Measurements from ENCODE around the gene TMEM263.

Gene TMEM263

DNA sequence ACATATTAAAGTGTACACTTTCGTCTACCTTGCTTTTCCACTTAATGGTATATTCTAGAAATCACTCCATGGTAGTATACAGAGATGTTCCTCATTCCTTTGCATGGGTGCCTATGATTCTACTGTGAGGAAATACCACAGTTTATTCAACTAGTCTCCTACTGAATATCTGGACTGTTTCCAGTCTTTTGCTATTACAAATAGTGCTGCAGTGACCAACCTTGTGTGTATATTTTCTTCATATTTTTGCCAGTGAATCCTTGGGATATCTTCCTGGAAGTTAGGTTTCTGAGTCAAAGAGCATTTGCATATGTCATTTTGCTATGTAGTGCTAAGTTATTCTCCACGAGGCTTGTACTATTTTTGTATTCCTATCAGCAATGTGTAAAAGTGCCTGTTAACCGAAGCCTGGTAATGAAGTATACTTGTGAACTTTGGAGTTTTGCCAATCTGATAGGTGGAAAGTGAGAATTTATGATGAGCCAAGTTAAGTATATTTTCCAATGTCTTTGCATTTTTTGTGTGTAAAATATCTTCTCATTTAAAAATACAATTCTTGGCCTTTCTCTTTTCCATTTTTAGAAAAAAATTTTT is 31.3 kb upstream of the TMEM263 start:
- no peak for DNase-seq

GRCh38 chr12:106926657-106927056 is 29.1 kb upstream of the TMEM263 start:
- Mint-ChIP-seq H3K27me3 (peaks cover 21% of the 10 kb centered on the region), H3K4me1 (ENCODE audit: low read depth) (no peaks in the 10 kb centered on the region), H3K27ac (no peak overlapping the region), H3K4me3 (no peak overlapping the region), H3K9me3 (peaks cover 5% of the 10 kb centered on the region), H3K36me3 (ENCODE audit: low read depth) (no peaks in the 10 kb centered on the region)
- no peak for DNase-seq

More for the DNA sequence above, 31.3 kb upstream of the TMEM263 start:
- Mint-ChIP-seq H3K4me1 (ENCODE audit: low read depth) (no peaks in the 10 kb centered on the region), H3K4me3 (no peak overlapping the region), H3K9me3 (peaks cover 5% of the 10 kb centered on the region), H3K27ac (no peak overlapping the region), H3K27me3 (peaks cover 12% of the 10 kb centered on the region), H3K36me3 (ENCODE audit: low read depth) (no peaks in the 10 kb centered on the region)

GRCh38 chr12:106934277-106934676 is 21.4 kb upstream of the TMEM263 start:
- Mint-ChIP-seq H3K27ac (no peak overlapping the region), H3K9me3 (no peaks in the 10 kb centered on the region), H3K4me1 (ENCODE audit: low read depth) (no peaks in the 10 kb centered on the region), H3K36me3 (ENCODE audit: low read depth) (no peaks in the 10 kb centered on the region), H3K27me3 (peaks cover 17% of the 10 kb centered on the region), H3K4me3 (no peak overlapping the region)
- DNase-seq: no peak

DNA sequence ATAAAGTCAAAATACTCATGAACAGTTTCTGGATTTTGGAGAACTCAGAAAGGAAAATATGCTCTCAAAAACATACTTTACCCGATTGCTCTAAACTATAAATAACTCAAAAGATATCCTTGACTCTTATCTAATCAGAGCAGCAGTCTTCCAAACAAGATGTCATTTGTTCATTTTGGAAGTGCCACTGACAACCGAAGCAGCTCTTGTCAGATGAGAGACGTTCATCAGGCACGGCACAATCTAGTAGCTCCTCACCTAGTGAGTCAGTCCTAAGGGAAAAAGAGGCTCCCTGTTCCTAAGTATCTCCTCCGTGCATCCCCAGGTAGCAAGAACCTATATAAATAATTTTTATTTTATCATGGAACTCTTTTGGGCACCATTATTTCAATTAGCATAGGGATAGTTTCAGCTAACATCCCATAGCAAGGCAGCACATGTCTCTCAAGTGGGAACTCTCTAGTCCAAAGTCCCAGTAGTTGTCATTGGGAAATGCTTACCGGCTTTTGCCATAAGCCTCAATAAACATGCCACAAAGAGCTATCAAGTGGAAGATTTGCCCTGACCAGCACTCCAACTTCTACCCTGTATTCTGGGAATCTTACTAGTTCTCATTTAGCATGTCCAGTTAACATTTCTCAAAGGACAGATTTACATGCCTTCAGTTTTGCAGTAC is 14.1 kb upstream of the TMEM263 start:
- Mint-ChIP-seq H3K27me3 (no peaks in the 10 kb centered on the region), H3K9me3 (no peaks in the 10 kb centered on the region), H3K36me3 (ENCODE audit: low read depth) (no peaks in the 10 kb centered on the region), H3K27ac (no peak overlapping the region), H3K4me1 (ENCODE audit: low read depth) (no peaks in the 10 kb centered on the region), H3K4me3 (no peak overlapping the region)
- DNase-seq: no peak

GRCh38 chr12:106942775-106943174 is 12.9 kb upstream of the TMEM263 start:
- H3K4me3 Mint-ChIP-seq: no peak overlapping the region
- no peak for DNase-seq
- no peaks in the 10 kb centered on the region for H3K36me3 Mint-ChIP-seq (ENCODE audit: low read depth)
- H3K27me3 Mint-ChIP-seq: no peaks in the 10 kb centered on the region
- no peaks in the 10 kb centered on the region for H3K4me1 Mint-ChIP-seq (ENCODE audit: low read depth)
- no peaks in the 10 kb centered on the region for H3K9me3 Mint-ChIP-seq
- H3K27ac Mint-ChIP-seq: no peak overlapping the region

DNA sequence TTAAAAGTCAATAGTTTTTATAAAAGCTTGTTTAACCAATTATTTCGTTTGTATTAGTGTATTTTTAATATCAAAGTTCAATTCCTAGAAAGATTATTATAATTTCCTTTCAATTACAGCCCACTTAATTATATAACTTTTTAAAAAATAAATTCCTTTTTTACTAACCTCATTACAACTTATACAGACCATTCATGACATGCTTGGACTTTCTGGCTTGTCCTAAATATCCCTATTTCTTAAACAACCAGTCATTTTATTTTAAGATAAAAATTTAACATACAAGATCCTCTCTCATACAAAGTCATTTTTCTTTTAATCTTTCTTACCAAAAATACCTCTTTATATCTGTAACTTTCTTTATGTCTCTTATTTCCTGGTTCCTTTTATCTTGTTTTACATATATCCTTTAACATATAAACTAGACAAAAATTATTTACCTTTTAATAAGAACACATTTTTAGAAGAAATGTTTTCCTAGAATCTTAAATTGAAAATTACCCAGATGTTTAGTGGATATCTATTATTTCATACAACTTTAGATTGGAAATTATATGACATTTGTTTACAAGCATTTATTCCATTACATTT is 10.4 kb upstream of the TMEM263 start:
- DNase-seq: no peak
- H3K4me3 Mint-ChIP-seq: no peak overlapping the region
- no peaks in the 10 kb centered on the region for H3K27me3 Mint-ChIP-seq
- H3K36me3 Mint-ChIP-seq (ENCODE audit: low read depth): no peaks in the 10 kb centered on the region
- peaks cover 5% of the 10 kb centered on the region for H3K9me3 Mint-ChIP-seq
- no peaks in the 10 kb centered on the region for H3K4me1 Mint-ChIP-seq (ENCODE audit: low read depth)
- H3K27ac Mint-ChIP-seq: no peak overlapping the region

- Mint-ChIP-seq H3K27ac (no peak overlapping the region), H3K4me3 (no peak overlapping the region), H3K36me3 (ENCODE audit: low read depth) (no peaks in the 10 kb centered on the region), H3K4me1 (ENCODE audit: low read depth) (peaks cover 4% of the 10 kb centered on the region), H3K27me3 (no peaks in the 10 kb centered on the region), H3K9me3 (peaks cover 5% of the 10 kb centered on the region)
- DNase-seq: no peak
Observed at GRCh38 chr12:106947461-106947860, 8.2 kb upstream of the TMEM263 start.

GRCh38 chr12:106950591-106950990 is 5.1 kb upstream of the TMEM263 start:
- H3K36me3 Mint-ChIP-seq (ENCODE audit: low read depth): peaks cover 2% of the 10 kb centered on the region
- H3K27ac Mint-ChIP-seq: no peak overlapping the region
- DNase-seq: no peak
- H3K4me1 Mint-ChIP-seq (ENCODE audit: low read depth): peaks cover 13% of the 10 kb centered on the region
- H3K27me3 Mint-ChIP-seq: no peaks in the 10 kb centered on the region
- peaks cover 5% of the 10 kb centered on the region for H3K9me3 Mint-ChIP-seq
- H3K4me3 Mint-ChIP-seq: no peak overlapping the region

GRCh38 chr12:106953352-106954250 is 2.1 kb upstream of the TMEM263 start:
- DNase-seq: no peak
- Mint-ChIP-seq H3K27ac (no peak overlapping the region), H3K27me3 (no peaks in the 10 kb centered on the region), H3K4me3 (peak overlapping the region; percentile 99), H3K4me1 (ENCODE audit: low read depth) (peaks cover 24% of the 10 kb centered on the region), H3K36me3 (ENCODE audit: low read depth) (peaks cover 18% of the 10 kb centered on the region), H3K9me3 (peaks cover 5% of the 10 kb centered on the region)

GRCh38 chr12:106954462-106955376 is 988 bp upstream of the TMEM263 start:
- DNase-seq: no peak
- peaks cover 27% of the 10 kb centered on the region for H3K4me1 Mint-ChIP-seq (ENCODE audit: low read depth)
- H3K9me3 Mint-ChIP-seq: no peaks in the 10 kb centered on the region
- H3K27ac Mint-ChIP-seq: peak overlapping the region; percentile 91
- H3K36me3 Mint-ChIP-seq (ENCODE audit: low read depth): peaks cover 27% of the 10 kb centered on the region
- no peaks in the 10 kb centered on the region for H3K27me3 Mint-ChIP-seq
- H3K4me3 Mint-ChIP-seq: peak overlapping the region; percentile 99

GRCh38 chr12:106956048-106956578 is 406 bp downstream of the TMEM263 start:
- no peaks in the 10 kb centered on the region for H3K27me3 Mint-ChIP-seq
- peak overlapping the region; percentile 99 for H3K4me3 Mint-ChIP-seq
- no peak for DNase-seq
- H3K36me3 Mint-ChIP-seq (ENCODE audit: low read depth): peaks cover 33% of the 10 kb centered on the region
- H3K27ac Mint-ChIP-seq: peak overlapping the region; percentile 92
- no peaks in the 10 kb centered on the region for H3K9me3 Mint-ChIP-seq
- H3K4me1 Mint-ChIP-seq (ENCODE audit: low read depth): peaks cover 33% of the 10 kb centered on the region

- Mint-ChIP-seq H3K4me1 (ENCODE audit: low read depth) (peaks cover 31% of the 10 kb centered on the region), H3K27me3 (no peaks in the 10 kb centered on the region), H3K27ac (peak overlapping the region; percentile 92), H3K4me3 (peak overlapping the region; percentile 99), H3K36me3 (ENCODE audit: low read depth) (peaks cover 35% of the 10 kb centered on the region), H3K9me3 (no peaks in the 10 kb centered on the region)
- no peak for DNase-seq
Observed at GRCh38 chr12:106957583-106957982, 1.9 kb downstream of the TMEM263 start.

DNA sequence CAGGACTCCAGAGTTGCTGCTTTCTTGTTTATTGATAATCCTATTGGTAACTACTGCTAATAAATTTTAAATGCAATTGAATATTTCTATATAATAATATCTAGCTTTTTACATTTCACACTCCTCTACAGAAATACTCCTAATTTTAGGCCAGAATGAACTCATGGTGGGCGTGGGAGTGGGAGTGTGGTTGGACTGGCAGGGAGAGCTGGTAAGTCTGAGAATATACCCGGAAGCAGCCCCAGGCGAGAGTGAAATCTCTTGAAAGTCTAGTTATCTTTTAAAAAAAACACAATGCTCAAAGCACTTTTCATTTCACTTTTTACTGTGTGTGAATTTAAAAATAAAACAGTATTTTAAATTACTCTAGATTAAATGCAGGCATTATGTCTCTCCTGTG is 4.7 kb downstream of the TMEM263 start:
- Mint-ChIP-seq H3K36me3 (ENCODE audit: low read depth) (peaks cover 42% of the 10 kb centered on the region), H3K4me3 (no peak overlapping the region), H3K9me3 (no peaks in the 10 kb centered on the region), H3K4me1 (ENCODE audit: low read depth) (peaks cover 25% of the 10 kb centered on the region), H3K27me3 (no peaks in the 10 kb centered on the region), H3K27ac (no peak overlapping the region)
- DNase-seq: no peak
